A673 (cell line): Measurements from ENCODE around the gene S100A4.

Experiments used
- EZH2 ChIP-seq: fragments of 200-600 bp; sonication (generic); IDR thresholded peaks from 2 replicates; pipeline ENCODE4 v1.6.1; 2017; ENCODE audit warnings: borderline replicate concordance, low read depth, mild to moderate bottlenecking, mixed read lengths, antibody characterized with exemption, low read length; ENCODE audit not compliant: poor library complexity, severe bottlenecking
- TF ChIP-seq, protein P1 (sequence below): fragments of 300-800, 200-600 bp; sonication (generic); conservative IDR thresholded peaks from 2 replicates; pipeline ENCODE4 v1.5.1; 2017; ENCODE audit warnings: low read depth, mild to moderate bottlenecking, antibody characterized with exemption, low read length, moderate library complexity, mixed read lengths

DNA sequence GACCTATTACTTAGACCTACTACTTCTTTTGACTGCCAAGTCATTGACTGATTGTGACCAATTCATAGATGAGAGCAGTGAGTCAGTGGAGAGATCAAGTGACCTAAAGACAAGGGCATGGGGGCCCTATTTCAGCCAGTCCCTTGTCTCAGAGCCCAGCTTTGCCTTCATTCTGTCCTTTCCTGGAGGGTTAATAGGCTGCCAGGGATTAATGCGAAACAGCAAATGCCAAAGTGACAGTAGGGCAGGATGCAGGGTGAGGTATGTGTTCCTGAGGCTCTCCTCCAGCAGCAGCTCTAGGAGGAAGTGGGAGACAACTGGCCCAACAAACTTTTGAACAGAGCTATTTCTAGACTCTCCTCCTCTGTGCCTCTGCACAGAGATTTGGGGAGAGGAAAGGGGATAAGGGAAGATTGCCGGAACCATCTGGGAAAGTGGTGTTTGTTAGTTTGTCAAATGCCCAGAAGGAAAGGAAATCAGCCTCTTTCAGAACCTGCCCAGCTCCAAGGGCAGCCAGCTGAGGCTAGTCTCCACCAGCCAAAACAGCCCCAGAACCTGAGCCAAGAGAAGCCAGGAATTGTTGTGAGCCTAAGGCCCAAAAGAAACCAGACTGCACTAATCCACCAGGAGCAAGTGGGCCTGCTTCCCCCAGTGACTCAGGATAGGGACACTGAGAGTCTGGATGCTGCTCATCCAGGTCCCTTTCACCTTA is 8.4 kb upstream of the S100A4 start:
- TF ChIP-seq, protein P1, sequence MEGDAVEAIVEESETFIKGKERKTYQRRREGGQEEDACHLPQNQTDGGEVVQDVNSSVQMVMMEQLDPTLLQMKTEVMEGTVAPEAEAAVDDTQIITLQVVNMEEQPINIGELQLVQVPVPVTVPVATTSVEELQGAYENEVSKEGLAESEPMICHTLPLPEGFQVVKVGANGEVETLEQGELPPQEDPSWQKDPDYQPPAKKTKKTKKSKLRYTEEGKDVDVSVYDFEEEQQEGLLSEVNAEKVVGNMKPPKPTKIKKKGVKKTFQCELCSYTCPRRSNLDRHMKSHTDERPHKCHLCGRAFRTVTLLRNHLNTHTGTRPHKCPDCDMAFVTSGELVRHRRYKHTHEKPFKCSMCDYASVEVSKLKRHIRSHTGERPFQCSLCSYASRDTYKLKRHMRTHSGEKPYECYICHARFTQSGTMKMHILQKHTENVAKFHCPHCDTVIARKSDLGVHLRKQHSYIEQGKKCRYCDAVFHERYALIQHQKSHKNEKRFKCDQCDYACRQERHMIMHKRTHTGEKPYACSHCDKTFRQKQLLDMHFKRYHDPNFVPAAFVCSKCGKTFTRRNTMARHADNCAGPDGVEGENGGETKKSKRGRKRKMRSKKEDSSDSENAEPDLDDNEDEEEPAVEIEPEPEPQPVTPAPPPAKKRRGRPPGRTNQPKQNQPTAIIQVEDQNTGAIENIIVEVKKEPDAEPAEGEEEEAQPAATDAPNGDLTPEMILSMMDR, result no peak
- TF ChIP-seq EZH2, result no peak
